SU-DHL-6 (cell line): ENCODE measurements around the gene FKBP15.

ENCODE experiments used
- CTCF ChIP-seq: fragments of 200-600 bp; sonication (generic); IDR thresholded peaks from one replicate; pipeline ENCODE4 v1.5.1; 2017; ENCODE audit warnings: antibody characterized with exemption, mild to moderate bottlenecking, low read length, moderate library complexity; ENCODE audit not compliant: insufficient read depth, poor library complexity, severe bottlenecking
- EZH2phosphoT487 ChIP-seq: fragments of 200-600 bp; sonication (generic), shearing (Covaris generic); conservative IDR thresholded peaks from 2 replicates; pipeline ENCODE4 v1.6.1; 2018; ENCODE audit warnings: mild to moderate bottlenecking, antibody characterized with exemption, low read length, moderate library complexity, mixed read lengths

- no peak for TF ChIP-seq CTCF
- no peak for TF ChIP-seq EZH2phosphoT487
These were observed 15.2 kb downstream of the FKBP15 start for GRCh38 chr9:113205861-113206260.
